Femur (tissue), 1 donor: ENCODE results near the gene LRRC74B.
A peak's percentile ranks its signal among the peaks of the same experiment; 100 is the strongest.

Experiments
- DNase-seq: peaks from one replicate; pipeline ENCODE4 v3.0.0-alpha.2; 2017

Gene LRRC74B

GRCh38 chr22:21014202-21014725 lies 31.5 kb upstream of the LRRC74B start:
- peak; percentile 94 for DNase-seq

GRCh38 chr22:21014726-21015465 lies 30.9 kb upstream of the LRRC74B start, which contains the start of gene P2RX6:
TSS of gene P2RX6 (plus strand) at chr22:21015165. CDS start at chr22:21015175, 10 bp downstream.
- DNase-seq: peak; percentile 83

- peak; percentile 35 for DNase-seq
These were observed 30.2 kb upstream of the LRRC74B start for GRCh38 chr22:21015466-21016006.

- no peak for DNase-seq
These were observed 28.9 kb upstream of the LRRC74B start for GRCh38 chr22:21016644-21017420.

- DNase-seq: no peak
These were observed 27.4 kb upstream of the LRRC74B start for GRCh38 chr22:21018314-21018713.

- DNase-seq: no peak
These were observed 24.8 kb upstream of the LRRC74B start for GRCh38 chr22:21020802-21021429.

- no peak for DNase-seq
These were observed 23.2 kb upstream of the LRRC74B start for GRCh38 chr22:21022507-21022906.

GRCh38 chr22:21022955-21023614 lies 22.7 kb upstream of the LRRC74B start:
- DNase-seq: no peak

GRCh38 chr22:21025266-21025665 lies 20.5 kb upstream of the LRRC74B start:
- DNase-seq: no peak

GRCh38 chr22:21025763-21026755 lies 19.7 kb upstream of the LRRC74B start:
- no peak for DNase-seq

GRCh38 chr22:21026783-21027692 lies 18.7 kb upstream of the LRRC74B start:
- peak; percentile 71 for DNase-seq

GRCh38 chr22:21028277-21029251 lies 17.2 kb upstream of the LRRC74B start:
- no peak for DNase-seq

GRCh38 chr22:21029486-21030025 lies 16.2 kb upstream of the LRRC74B start:
- no peak for DNase-seq

GRCh38 chr22:21030032-21030431 lies 15.7 kb upstream of the LRRC74B start:
- DNase-seq: no peak

- no peak for DNase-seq
These were observed 14.9 kb upstream of the LRRC74B start for GRCh38 chr22:21030621-21031544.

GRCh38 chr22:21031545-21032036 lies 14.2 kb upstream of the LRRC74B start:
- DNase-seq: no peak
